Hepatocyte (in vitro differentiated cells): ENCODE data around the gene LIPA.
"Not testable (repeated sequence)": the region's sequence is repeated elsewhere in the genome, so short reads cannot be mapped to it uniquely, and the experiment has no call there.

Experiments
- CTCF ChIP-seq: fragments of 200-600 bp; sonication (generic); IDR thresholded peaks from 2 replicates; pipeline ENCODE4 v1.5.1; 2016; ENCODE audit warnings: antibody characterized with exemption, mild to moderate bottlenecking; ENCODE audit not compliant: poor library complexity
- EZH2 ChIP-seq: fragments of 200-600 bp; sonication (generic); IDR thresholded peaks from 2 replicates; pipeline ENCODE4 v1.6.1; 2016; ENCODE audit warnings: antibody characterized with exemption, mild to moderate bottlenecking, borderline replicate concordance
- EZH2phosphoT487 ChIP-seq: fragments of 200-600 bp; sonication (generic); IDR thresholded peaks from one replicate; pipeline ENCODE4 v1.6.1; 2018; ENCODE audit warnings: antibody characterized with exemption, mild to moderate bottlenecking, low read depth, moderate library complexity; ENCODE audit not compliant: unreplicated experiment, severe bottlenecking

- TF ChIP-seq EZH2, CTCF, EZH2phosphoT487: not testable (repeated sequence)
Observed at GRCh38 chr10:89191301-89191700, 60.3 kb downstream of the LIPA start.
